WTC11 (cell line): ENCODE measurements around the gene WDPCP. TPM values are rescaled to one million over a fixed set of nuclear protein-coding genes. Genes with fewer than 3 reads are reported as not detected.

Experiments used
- ATAC-seq: fragments of 200-7000 bp; cut with Tn5 transposase; 2 replicates; pipeline ENCODE4 v1.10.0; 2021; ENCODE audit warnings: mild to moderate bottlenecking, moderate library complexity
- CTCF ChIA-PET: fragments of 300-600 bp; sonication (Branson Sonifier 250); formaldehyde crosslinking; loops from one replicate; lab custom pipeline; 2021; ENCODE audit warnings: antibody characterized with exemption; lab: Charles Lee
- POLR2A ChIA-PET: fragments of 350-600 bp; sonication (Branson Sonifier 250); formaldehyde crosslinking; loops from one replicate; lab custom pipeline; 2021; ENCODE audit warnings: antibody characterized with exemption; lab: Charles Lee
- DNase-seq: peaks from one replicate; pipeline ENCODE4 v3.0.0; 2021; ENCODE audit warnings: low spot score
- H3K27ac Mint-ChIP-seq: 2 replicates; pipeline ENCODE4 v1.8.0; 2021; ENCODE audit warnings: mixed read lengths
- H3K27me3 Mint-ChIP-seq: 2 replicates; pipeline ENCODE4 v1.8.0; 2021; ENCODE audit warnings: low read depth, mild to moderate bottlenecking, moderate library complexity, mixed read lengths
- H3K36me3 Mint-ChIP-seq: 2 replicates; pipeline ENCODE4 v1.8.0; 2021; ENCODE audit warnings: mixed read lengths
- H3K4me1 Mint-ChIP-seq: 2 replicates; pipeline ENCODE4 v1.8.0; 2022; ENCODE audit warnings: mixed read lengths
- H3K4me3 Mint-ChIP-seq: 2 replicates; pipeline ENCODE4 v1.8.0; 2021; ENCODE audit warnings: mild to moderate bottlenecking, moderate library complexity, mixed read lengths
- H3K9me3 Mint-ChIP-seq: 2 replicates; pipeline ENCODE4 v1.8.0; 2021; ENCODE audit warnings: mixed read lengths
- ATF2 ChIP-seq: sonication (generic); formaldehyde crosslinking; IDR thresholded peaks from 2 replicates; pipeline ENCODE4 v1.8.1; 2022; ENCODE audit warnings: low read depth, missing genetic modification reagents, borderline replicate concordance
- ATF6 ChIP-seq: sonication (generic); formaldehyde crosslinking; IDR thresholded peaks from 2 replicates; pipeline ENCODE4 v1.8.1; 2023; ENCODE audit warnings: mild to moderate bottlenecking, missing genetic modification reagents
- CREB1 ChIP-seq: sonication (generic); formaldehyde crosslinking; IDR thresholded peaks from 2 replicates; pipeline ENCODE4 v1.8.0; 2023; ENCODE audit warnings: mild to moderate bottlenecking, missing genetic modification reagents
- FOXP1 ChIP-seq: sonication (generic); formaldehyde crosslinking; IDR thresholded peaks from 2 replicates; pipeline ENCODE4 v1.8.0; 2022; ENCODE audit warnings: missing genetic modification reagents, mild to moderate bottlenecking, moderate library complexity, borderline replicate concordance
- FOXP4 ChIP-seq: sonication (generic); formaldehyde crosslinking; IDR thresholded peaks from 2 replicates; pipeline ENCODE4 v1.8.0; 2022; ENCODE audit warnings: mild to moderate bottlenecking, missing genetic modification reagents
- IRF2 ChIP-seq: sonication (generic); formaldehyde crosslinking; IDR thresholded peaks from 2 replicates; pipeline ENCODE4 v1.8.0; 2022; ENCODE audit warnings: low read depth, missing genetic modification reagents, borderline replicate concordance
- JUN ChIP-seq: sonication (generic); formaldehyde crosslinking; IDR thresholded peaks from 2 replicates; pipeline ENCODE4 v1.8.0; 2023; ENCODE audit warnings: mild to moderate bottlenecking, missing genetic modification reagents
- MLX ChIP-seq: sonication (generic); formaldehyde crosslinking; IDR thresholded peaks from 2 replicates; pipeline ENCODE4 v1.8.1; 2023; ENCODE audit warnings: mild to moderate bottlenecking, missing genetic modification reagents, moderate library complexity
- NFE2L1 ChIP-seq: sonication (generic); formaldehyde crosslinking; IDR thresholded peaks from 2 replicates; pipeline ENCODE4 v1.8.1; 2023; ENCODE audit warnings: missing genetic modification reagents
- NR1H2 ChIP-seq: sonication (generic); formaldehyde crosslinking; IDR thresholded peaks from 2 replicates; pipeline ENCODE4 v1.9.0; 2021; ENCODE audit warnings: mild to moderate bottlenecking, moderate library complexity, missing genetic modification reagents
- NR2C2 ChIP-seq: sonication (generic); formaldehyde crosslinking; IDR thresholded peaks from 2 replicates; pipeline ENCODE4 v1.8.0; 2022; ENCODE audit warnings: mild to moderate bottlenecking, missing genetic modification reagents
- SOX15 ChIP-seq: fragments of 250-450 bp; sonication (Bioruptor Pico); IDR thresholded peaks from 2 replicates; pipeline ENCODE4 v1.9.0; 2021; ENCODE audit warnings: mild to moderate bottlenecking
- TEAD1 ChIP-seq: sonication (generic); formaldehyde crosslinking; IDR thresholded peaks from 2 replicates; pipeline ENCODE4 v1.8.0; 2022; ENCODE audit warnings: mild to moderate bottlenecking, missing genetic modification reagents
- TEAD4 ChIP-seq: sonication (generic); formaldehyde crosslinking; IDR thresholded peaks from 2 replicates; pipeline ENCODE4 v1.8.0; 2022; ENCODE audit warnings: mild to moderate bottlenecking, missing genetic modification reagents
- ZBTB21 ChIP-seq: sonication (generic); formaldehyde crosslinking; IDR thresholded peaks from 2 replicates; pipeline ENCODE4 v1.8.1; 2023; ENCODE audit warnings: mild to moderate bottlenecking, missing genetic modification reagents, borderline replicate concordance
- ZNF219 ChIP-seq: sonication (generic); formaldehyde crosslinking; IDR thresholded peaks from 2 replicates; pipeline ENCODE4 v1.8.0; 2023; ENCODE audit warnings: missing genetic modification reagents, mild to moderate bottlenecking, borderline replicate concordance
- ZNF423 ChIP-seq: fragments of 250-450 bp; sonication (Bioruptor Pico); IDR thresholded peaks from 2 replicates; pipeline ENCODE4 v2.1.2; 2022; ENCODE audit warnings: mild to moderate bottlenecking, moderate library complexity
- total RNA-seq: library from RNA; stranded (reverse); gene quantifications from 3 replicates; pipeline ENCODE4 v1.2.3, GENCODE V29; 2021
- TF ChIP-seq, protein P1 (sequence below): sonication (generic); formaldehyde crosslinking; IDR thresholded peaks from 2 replicates; pipeline ENCODE4 v1.8.0; 2022; ENCODE audit warnings: mild to moderate bottlenecking, missing genetic modification reagents
- TF ChIP-seq, protein P2 (sequence below): sonication (generic); formaldehyde crosslinking; conservative IDR thresholded peaks from 2 replicates; pipeline ENCODE4 v1.8.1; 2023; ENCODE audit warnings: mild to moderate bottlenecking, low read depth, missing genetic modification reagents, moderate library complexity
- TF ChIP-seq, protein P3 (sequence below): sonication (generic); formaldehyde crosslinking; IDR thresholded peaks from 2 replicates; pipeline ENCODE4 v1.8.0; 2023; ENCODE audit warnings: missing genetic modification reagents, mild to moderate bottlenecking, borderline replicate concordance

The WDPCP gene
- total RNA-seq, 1 experiment from 2014 or later = 10.9 TPM

DNA sequence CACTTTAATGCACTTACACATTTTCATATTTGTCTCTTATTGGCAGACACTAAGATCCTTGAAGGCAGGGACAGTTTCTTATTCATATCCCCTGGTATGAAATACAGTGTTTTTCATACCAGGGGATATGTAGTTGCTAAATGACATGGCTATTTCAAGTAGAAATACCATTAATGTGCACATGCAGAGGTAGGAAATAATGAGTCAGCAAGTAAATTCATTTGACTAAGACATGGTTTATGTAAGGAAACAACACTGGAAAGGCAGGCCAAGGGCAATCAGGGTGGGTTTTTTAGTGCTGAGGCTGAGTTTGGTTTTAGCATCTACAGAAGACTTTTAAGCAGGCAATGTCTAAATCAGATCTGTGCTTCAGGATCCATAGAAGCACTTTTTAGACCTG is 155.9 kb downstream of the WDPCP start (continued):
- TF ChIP-seq ATF2 (no peak), TEAD1 (CRISPR knock-in tag) (no peak)

DNA sequence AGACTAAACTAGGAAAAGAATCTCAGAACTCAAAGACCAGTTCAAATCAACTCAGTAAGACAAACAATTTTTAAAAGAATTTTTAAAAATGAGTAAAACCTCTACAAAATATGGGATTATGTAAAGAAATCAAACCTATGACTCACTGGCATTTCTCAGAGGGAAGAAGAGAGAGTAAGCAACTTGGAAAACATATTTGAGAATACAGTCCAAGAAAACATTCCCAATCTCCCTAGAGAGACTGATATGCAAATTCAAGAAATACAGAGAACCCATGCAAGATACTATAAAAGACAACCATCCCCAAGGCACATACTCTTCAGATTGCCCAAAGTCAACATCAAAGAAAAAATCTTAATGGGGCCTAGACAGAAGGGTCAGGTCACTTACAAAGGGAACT is 162.7 kb downstream of the WDPCP start:
- peaks cover 9% of the 10 kb centered on the region for H3K36me3 Mint-ChIP-seq
- TF ChIP-seq, protein P1, sequence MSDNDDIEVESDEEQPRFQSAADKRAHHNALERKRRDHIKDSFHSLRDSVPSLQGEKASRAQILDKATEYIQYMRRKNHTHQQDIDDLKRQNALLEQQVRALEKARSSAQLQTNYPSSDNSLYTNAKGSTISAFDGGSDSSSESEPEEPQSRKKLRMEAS (CRISPR knock-in tag) = no peak
- TF ChIP-seq CREB1 (CRISPR knock-in tag) (no peak), ATF6 (CRISPR knock-in tag) (no peak), SOX15 (no peak)
- TF ChIP-seq, all 79 proteins: peak for 0
- no peak for ATAC-seq
- Mint-ChIP-seq H3K9me3 (peaks cover 17% of the 10 kb centered on the region), H3K27me3 (peaks cover 4% of the 10 kb centered on the region), H3K27ac (no peak overlapping the region), H3K4me1 (no peaks in the 10 kb centered on the region), H3K4me3 (no peak overlapping the region)
- ChIA-PET POLR2A (no interaction called here), CTCF (interaction anchor here (0.9 to 1.5 kb wide), 5 partner anchors 10 to 370 kb away, joined by 3 to 9 read pairs (median 4); no protein-coding TSS in a partner anchor)
- DNase-seq = no peak

- Mint-ChIP-seq H3K4me1 (no peaks in the 10 kb centered on the region), H3K9me3 (peaks cover 15% of the 10 kb centered on the region), H3K27ac (no peak overlapping the region), H3K36me3 (peaks cover 9% of the 10 kb centered on the region), H3K4me3 (no peak overlapping the region), H3K27me3 (peaks cover 4% of the 10 kb centered on the region)
- ATAC-seq = no peak
- ChIA-PET CTCF (interaction anchor here (0.6 to 1.6 kb wide), 23 partner anchors 9 to 1819 kb away, joined by 3 to 15 read pairs (median 4); partner anchors contain the start of genes MDH1 and WDPCP), POLR2A (no interaction called here)
- DNase-seq = no peak
- TF ChIP-seq TEAD4 = no peak
- no peak for TF ChIP-seq TEAD1 (CRISPR knock-in tag)
- TF ChIP-seq, protein P2, sequence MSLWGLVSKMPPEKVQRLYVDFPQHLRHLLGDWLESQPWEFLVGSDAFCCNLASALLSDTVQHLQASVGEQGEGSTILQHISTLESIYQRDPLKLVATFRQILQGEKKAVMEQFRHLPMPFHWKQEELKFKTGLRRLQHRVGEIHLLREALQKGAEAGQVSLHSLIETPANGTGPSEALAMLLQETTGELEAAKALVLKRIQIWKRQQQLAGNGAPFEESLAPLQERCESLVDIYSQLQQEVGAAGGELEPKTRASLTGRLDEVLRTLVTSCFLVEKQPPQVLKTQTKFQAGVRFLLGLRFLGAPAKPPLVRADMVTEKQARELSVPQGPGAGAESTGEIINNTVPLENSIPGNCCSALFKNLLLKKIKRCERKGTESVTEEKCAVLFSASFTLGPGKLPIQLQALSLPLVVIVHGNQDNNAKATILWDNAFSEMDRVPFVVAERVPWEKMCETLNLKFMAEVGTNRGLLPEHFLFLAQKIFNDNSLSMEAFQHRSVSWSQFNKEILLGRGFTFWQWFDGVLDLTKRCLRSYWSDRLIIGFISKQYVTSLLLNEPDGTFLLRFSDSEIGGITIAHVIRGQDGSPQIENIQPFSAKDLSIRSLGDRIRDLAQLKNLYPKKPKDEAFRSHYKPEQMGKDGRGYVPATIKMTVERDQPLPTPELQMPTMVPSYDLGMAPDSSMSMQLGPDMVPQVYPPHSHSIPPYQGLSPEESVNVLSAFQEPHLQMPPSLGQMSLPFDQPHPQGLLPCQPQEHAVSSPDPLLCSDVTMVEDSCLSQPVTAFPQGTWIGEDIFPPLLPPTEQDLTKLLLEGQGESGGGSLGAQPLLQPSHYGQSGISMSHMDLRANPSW = no peak
- no peak for TF ChIP-seq ZBTB21 (CRISPR knock-in tag)
- no peak for TF ChIP-seq NR1H2
- TF ChIP-seq ZNF219 (CRISPR knock-in tag) = no peak
- TF ChIP-seq IRF2 (CRISPR knock-in tag) = no peak
- no peak for TF ChIP-seq NFE2L1 (CRISPR knock-in tag)
- TF ChIP-seq FOXP1 = no peak
- TF ChIP-seq FOXP4 = no peak
- TF ChIP-seq, protein P1 (CRISPR knock-in tag) = no peak
- no peak for TF ChIP-seq MLX (CRISPR knock-in tag)
- no peak for TF ChIP-seq NR2C2 (CRISPR knock-in tag)
- no peak for TF ChIP-seq JUN (CRISPR knock-in tag)
- TF ChIP-seq, protein P3, sequence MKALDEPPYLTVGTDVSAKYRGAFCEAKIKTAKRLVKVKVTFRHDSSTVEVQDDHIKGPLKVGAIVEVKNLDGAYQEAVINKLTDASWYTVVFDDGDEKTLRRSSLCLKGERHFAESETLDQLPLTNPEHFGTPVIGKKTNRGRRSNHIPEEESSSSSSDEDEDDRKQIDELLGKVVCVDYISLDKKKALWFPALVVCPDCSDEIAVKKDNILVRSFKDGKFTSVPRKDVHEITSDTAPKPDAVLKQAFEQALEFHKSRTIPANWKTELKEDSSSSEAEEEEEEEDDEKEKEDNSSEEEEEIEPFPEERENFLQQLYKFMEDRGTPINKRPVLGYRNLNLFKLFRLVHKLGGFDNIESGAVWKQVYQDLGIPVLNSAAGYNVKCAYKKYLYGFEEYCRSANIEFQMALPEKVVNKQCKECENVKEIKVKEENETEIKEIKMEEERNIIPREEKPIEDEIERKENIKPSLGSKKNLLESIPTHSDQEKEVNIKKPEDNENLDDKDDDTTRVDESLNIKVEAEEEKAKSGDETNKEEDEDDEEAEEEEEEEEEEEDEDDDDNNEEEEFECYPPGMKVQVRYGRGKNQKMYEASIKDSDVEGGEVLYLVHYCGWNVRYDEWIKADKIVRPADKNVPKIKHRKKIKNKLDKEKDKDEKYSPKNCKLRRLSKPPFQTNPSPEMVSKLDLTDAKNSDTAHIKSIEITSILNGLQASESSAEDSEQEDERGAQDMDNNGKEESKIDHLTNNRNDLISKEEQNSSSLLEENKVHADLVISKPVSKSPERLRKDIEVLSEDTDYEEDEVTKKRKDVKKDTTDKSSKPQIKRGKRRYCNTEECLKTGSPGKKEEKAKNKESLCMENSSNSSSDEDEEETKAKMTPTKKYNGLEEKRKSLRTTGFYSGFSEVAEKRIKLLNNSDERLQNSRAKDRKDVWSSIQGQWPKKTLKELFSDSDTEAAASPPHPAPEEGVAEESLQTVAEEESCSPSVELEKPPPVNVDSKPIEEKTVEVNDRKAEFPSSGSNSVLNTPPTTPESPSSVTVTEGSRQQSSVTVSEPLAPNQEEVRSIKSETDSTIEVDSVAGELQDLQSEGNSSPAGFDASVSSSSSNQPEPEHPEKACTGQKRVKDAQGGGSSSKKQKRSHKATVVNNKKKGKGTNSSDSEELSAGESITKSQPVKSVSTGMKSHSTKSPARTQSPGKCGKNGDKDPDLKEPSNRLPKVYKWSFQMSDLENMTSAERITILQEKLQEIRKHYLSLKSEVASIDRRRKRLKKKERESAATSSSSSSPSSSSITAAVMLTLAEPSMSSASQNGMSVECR (CRISPR knock-in tag) = no peak
- TF ChIP-seq ZNF423 (CRISPR knock-in tag) = no peak
Observed at GRCh38 chr2:63425079-63425416, 163.2 kb downstream of the WDPCP start.
